HG03064 (cell line): ENCODE results near the gene NEK7.

ENCODE experiments used
- ATAC-seq: cut with Tn5 transposase; IDR thresholded peaks from one replicate; pipeline ENCODE4 v1.9.1; 2021; ENCODE audit warnings: low read depth; ENCODE audit not compliant: unreplicated experiment

Gene NEK7

GRCh38 chr1:198141668-198142351, 15.0 kb upstream of the NEK7 start:
- ATAC-seq: no peak

DNA sequence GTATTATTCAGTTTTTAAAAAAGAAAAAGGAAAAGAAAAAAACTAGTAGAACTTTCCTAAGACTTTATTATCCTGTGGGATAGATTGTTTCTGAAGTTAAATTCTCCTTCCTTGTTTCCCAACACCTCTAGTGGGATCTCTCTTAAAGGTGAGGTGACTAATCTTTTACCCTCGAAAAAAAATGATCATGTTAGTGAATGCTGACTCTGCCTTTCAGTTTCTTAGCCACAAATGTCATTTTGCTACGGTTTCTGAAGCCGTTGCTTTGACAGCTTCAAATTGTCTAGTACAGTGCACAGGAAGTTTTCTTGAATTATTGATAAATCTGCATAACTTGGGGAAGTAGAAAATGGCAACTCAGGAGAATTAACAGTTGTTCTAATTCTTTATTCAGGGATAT, 13.0 kb upstream of the NEK7 start:
- peak; percentile 73 for ATAC-seq

DNA sequence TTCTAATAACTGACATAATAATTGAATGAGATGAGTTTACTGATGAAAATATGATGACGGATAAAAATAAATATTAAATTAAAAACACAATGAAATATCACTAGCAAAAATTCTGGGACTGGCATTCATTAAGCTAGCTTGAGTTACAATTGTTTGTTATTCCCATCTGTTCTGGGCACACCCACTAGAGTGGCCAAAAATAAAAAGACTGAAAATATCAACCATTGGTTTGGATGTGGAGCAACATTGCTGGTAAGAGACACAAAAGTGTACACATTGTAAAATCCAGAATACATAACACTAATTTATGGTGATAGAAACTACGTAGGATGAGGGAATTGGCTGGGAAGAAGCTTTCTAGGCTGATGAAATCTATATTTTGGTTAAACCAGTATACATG, 9.6 kb upstream of the NEK7 start:
- ATAC-seq: no peak

GRCh38 chr1:198150369-198150768, 6.4 kb upstream of the NEK7 start:
- no peak for ATAC-seq

DNA sequence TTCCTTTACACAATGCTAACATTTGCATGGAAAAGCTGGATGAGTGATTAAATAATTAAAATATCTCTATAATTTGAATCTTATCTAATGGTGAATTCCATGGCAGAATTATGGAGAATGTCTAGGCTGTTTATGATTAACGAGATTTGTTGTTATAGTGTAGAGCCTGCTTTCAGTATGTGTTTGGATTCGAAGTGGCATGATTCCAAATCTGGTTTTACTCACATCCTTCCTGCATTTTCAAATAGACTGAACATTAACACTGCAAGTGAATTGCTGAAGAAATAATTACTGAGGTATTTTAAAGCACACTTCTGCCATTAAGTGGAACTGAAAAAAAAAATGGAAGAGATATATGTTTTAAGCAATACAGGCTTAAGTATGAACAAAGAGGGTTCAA, 5.1 kb upstream of the NEK7 start:
- ATAC-seq: no peak

GRCh38 chr1:198153103-198153502, 3.7 kb upstream of the NEK7 start:
- ATAC-seq: no peak

- ATAC-seq: no peak
Observed at GRCh38 chr1:198153804-198154203, 3.0 kb upstream of the NEK7 start.

DNA sequence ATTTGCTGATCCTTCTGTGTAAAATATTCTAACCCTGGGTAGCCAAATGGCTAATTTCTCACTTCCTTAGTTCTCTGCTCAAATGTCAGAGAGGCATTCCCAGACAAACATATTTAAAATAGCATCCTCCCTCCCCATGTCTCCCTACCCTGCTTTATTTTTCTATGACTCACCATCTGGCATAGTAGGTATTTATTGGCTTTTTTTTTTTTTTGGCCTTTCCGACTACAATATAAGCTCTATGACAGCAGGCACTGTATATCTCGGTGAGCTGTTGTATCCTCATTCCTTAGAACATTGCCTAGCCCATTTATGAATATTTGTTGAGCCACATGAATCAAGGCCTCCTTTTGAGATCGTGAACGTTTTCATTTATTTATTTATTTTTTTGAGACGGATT, 1.5 kb upstream of the NEK7 start:
- ATAC-seq: no peak

GRCh38 chr1:198156111-198156744, 570 bp upstream of the NEK7 start:
- ATAC-seq: no peak

GRCh38 chr1:198157241-198157846, 546 bp downstream of the NEK7 start:
- ATAC-seq: peak; percentile 46

DNA sequence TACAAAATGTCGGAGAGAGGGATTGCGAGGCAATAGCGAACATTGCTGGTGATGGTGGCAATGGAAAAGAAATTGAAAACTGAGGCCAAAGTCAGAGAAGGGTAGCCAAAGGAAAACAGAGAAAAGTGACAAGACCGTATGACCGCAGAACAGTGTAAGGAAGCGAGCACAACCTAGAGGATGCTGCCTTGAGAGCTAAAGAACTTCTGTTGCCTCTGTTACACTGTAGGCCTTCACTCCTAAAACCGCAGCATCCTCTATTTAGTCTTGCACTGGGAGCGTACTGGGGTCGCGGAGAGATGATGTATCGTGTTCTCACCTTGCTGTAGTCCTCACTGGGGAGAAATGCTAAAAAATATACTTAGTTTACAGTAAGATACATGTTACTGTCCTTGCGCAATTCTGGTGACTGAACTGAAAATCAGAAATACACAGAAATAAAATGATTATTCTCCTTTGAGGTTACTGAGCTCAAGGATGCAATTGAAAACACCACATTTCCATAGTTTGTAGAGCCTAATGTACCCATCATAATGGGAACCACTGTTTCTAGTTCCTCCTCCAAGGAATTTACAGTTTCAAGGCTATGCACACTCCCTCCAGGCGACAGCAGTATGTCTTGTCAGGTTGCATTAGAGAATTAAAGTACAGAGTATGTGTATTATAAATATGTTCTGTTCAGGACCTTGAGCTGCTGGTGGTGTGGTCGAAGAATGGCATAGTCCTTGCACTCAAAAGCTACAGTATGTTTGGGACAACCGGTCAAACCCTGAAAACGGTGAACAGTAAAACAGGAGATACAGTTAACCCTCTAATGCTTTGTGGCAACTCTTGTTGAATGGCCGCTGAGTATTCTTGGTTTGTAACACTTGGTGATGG, 1.3 kb downstream of the NEK7 start:
- ATAC-seq: no peak

DNA sequence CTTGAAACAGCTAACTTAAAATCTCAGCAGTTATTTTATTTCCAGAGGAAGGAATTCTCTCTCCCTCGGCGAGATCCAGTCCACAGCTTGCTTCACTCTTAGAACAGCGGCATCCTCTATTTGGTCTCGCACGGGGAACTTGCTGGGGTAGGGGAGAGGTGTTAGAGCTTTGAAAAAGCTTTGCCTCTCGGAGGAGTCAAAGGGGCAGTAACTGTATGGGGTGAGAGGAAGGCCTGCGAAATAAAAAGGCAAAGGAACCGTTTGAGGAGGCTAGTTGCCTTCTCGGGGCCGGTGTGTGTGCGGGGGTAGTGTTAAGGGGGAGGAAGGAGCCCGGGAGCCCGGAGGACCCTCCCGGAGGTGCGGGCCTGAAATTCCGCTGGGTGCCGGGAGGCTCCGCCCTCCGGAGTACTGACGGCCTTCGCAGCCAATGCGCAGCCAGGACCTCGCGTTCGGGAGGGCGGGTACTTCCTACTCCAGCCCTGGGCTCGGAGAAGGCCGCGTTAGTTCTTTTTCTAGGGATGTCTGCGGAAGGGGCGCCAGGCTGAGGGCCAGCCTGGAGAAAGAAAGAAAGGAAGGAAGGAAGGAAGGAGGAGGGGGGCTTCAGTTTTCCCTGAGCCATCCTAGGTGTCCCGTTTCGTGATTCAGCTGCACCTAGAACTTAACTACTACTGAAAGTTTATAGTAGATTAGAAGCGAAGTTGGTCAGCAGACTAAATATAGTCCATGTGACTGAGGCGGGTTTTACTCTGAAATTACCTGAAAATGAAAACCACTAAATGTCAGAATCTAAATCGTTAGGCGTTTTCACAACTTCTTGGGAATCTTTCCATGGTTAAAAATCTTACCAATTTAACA, 2.2 kb downstream of the NEK7 start:
- peak; percentile 53 for ATAC-seq

DNA sequence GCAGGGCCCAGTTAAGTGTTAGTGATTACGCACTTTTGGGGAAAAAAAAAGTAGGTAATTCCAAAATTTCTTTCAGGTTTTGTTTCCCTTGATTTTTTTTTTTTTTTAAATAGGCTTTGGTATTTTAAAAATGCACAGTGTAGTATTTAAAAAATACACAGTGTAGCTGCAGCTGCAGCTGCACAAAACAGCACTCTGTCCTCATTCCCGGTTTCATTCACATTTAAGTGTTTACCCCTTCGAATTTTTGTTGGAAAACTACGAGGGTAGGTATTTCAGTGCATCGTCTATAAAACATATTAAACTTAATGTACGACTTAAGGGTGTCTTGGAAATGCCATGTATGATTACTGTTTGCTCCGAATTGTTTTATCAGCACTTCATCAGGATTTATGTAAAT, 3.4 kb downstream of the NEK7 start:
- no peak for ATAC-seq

- no peak for ATAC-seq
Observed at GRCh38 chr1:198160946-198161614, 4.3 kb downstream of the NEK7 start.

GRCh38 chr1:198161718-198162090, 4.9 kb downstream of the NEK7 start:
- no peak for ATAC-seq

- ATAC-seq: no peak
Observed at GRCh38 chr1:198162091-198162767, 5.4 kb downstream of the NEK7 start.

DNA sequence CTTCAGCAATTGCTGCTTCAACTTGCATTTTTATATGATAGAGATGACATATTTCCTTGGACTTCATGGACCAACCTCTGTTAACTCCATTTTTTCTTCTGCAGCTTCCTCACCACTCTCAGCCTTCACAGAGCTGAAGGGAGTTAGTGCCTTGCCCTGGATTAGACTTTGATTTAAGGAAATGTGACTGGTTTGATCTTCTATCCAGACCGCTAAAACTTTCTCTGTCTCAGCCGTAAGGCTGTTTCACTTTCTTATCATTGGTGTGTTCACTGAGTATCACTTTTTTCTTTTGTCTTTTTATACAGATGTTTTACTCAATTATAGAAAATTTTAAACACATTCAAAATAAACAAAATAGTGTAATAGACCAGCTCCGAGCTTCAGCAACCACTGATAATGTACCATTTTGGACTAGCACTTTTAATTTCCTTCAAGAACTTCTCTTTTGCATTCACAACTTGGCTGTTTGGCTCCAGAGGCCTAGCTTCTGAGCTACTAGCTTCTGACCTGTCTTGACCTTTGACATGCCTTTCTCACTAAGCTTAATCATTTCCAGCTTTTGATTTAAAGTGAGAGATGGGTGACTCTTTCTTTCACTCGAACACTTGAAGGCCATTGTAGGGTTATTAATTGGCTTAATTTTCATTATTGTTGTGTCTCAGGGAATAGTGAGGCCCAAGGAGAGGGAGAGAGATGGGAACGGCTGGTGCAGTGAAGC, 9.3 kb downstream of the NEK7 start:
- ATAC-seq: peak; percentile 46

GRCh38 chr1:198166900-198167299, 10.1 kb downstream of the NEK7 start:
- no peak for ATAC-seq
